HG02798 (cell line): ENCODE results near the gene OR14C36.
"Not testable (repeated sequence)": the region's sequence is repeated elsewhere in the genome, so short reads cannot be mapped to it uniquely, and the experiment has no call there.

ENCODE experiments used
- ATAC-seq: cut with Tn5 transposase; IDR thresholded peaks from one replicate; pipeline ENCODE4 v1.9.1; 2021; ENCODE audit warnings: mild to moderate bottlenecking; ENCODE audit not compliant: unreplicated experiment, poor library complexity

The OR14C36 gene

GRCh38 chr1:248348475-248348874 lies at the start of gene OR14C36:
Gene OR14C36, plus strand, starts transcription at chr1:248348775. Its CDS starts 0 bp downstream, at chr1:248348775.
- no peak for ATAC-seq

- ATAC-seq, result no peak
Observed at GRCh38 chr1:248303324-248303723, 45.3 kb upstream of the OR14C36 start, which contains the start of gene OR2T12. Gene OR2T12, minus strand, starts transcription at chr1:248303424. Its CDS starts 7,846 bp downstream, at chr1:248295578.

GRCh38 chr1:248305672-248306071 lies 42.9 kb upstream of the OR14C36 start:
- not testable (repeated sequence) for ATAC-seq

- no peak for ATAC-seq
Observed at GRCh38 chr1:248306103-248306502, 42.5 kb upstream of the OR14C36 start.

- ATAC-seq, result not testable (repeated sequence)
Observed at GRCh38 chr1:248306740-248307139, 41.8 kb upstream of the OR14C36 start.

- ATAC-seq, result no peak
Observed at GRCh38 chr1:248316796-248317195, 31.8 kb upstream of the OR14C36 start.

- no peak for ATAC-seq
Observed at GRCh38 chr1:248324468-248324867, 24.1 kb upstream of the OR14C36 start, which contains the start of gene OR2M7. Gene OR2M7, minus strand, starts transcription at chr1:248324568. Its CDS starts 0 bp downstream, at chr1:248324568.

- ATAC-seq, result no peak
Observed at GRCh38 chr1:248343451-248343850, 5.1 kb upstream of the OR14C36 start.

GRCh38 chr1:248359415-248359814 lies 10.8 kb downstream of the OR14C36 start:
- ATAC-seq, result no peak

GRCh38 chr1:248361121-248361715 lies 12.6 kb downstream of the OR14C36 start, which contains the start of gene OR2T4:
Gene OR2T4, plus strand, starts transcription at chr1:248361665. Its CDS starts 0 bp downstream, at chr1:248361665.
- ATAC-seq, result no peak

GRCh38 chr1:248366609-248367008 lies 18.0 kb downstream of the OR14C36 start:
- ATAC-seq, result no peak

GRCh38 chr1:248372394-248372793 lies 23.8 kb downstream of the OR14C36 start:
- peak; percentile 49 for ATAC-seq

- ATAC-seq, result no peak
Observed at GRCh38 chr1:248373761-248374160, 25.2 kb downstream of the OR14C36 start.

- ATAC-seq, result no peak
Observed at GRCh38 chr1:248375446-248375845, 26.9 kb downstream of the OR14C36 start, which contains the start of gene OR2T6. Gene OR2T6, plus strand, starts transcription at chr1:248375746. Its CDS starts 11,863 bp downstream, at chr1:248387609.

- no peak for ATAC-seq
Observed at GRCh38 chr1:248376916-248377315, 28.3 kb downstream of the OR14C36 start.

GRCh38 chr1:248380854-248381253 lies 32.3 kb downstream of the OR14C36 start:
- ATAC-seq, result no peak

- ATAC-seq, result no peak
Observed at GRCh38 chr1:248388426-248388825, 39.9 kb downstream of the OR14C36 start.

- no peak for ATAC-seq
Observed at GRCh38 chr1:248393050-248393449, 44.5 kb downstream of the OR14C36 start.
